ENCODE measurements around the gene OR56A1.

Gene OR56A1

DNA sequence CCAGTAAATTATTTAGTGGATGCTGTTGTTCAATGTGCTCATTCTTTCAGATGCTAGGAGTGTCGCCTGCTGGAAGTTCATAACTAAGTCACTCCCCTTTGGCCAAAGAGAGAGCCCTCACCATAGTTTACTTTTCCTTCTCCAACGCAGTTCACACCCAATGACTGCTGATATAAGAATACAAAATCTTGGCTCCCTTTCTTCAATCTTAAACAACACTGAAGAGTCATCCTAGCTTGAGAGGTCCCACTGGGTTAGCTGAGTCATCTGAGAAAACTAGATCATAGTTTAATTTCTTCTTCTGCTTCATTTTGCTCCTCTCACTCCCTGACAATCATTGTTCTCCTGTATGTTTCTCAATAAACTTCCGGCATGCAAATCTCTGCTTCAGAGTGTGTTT is 38.4 kb downstream of the OR56A1 start:
- no peak for TF ChIP-seq CTCF (IDR thresholded peaks at IDR 0.05; ENCODE audit: borderline replicate concordance, insufficient read depth, low read depth, low read length)

GRCh38 chr11:5989203-5989602 is 41.4 kb downstream of the OR56A1 start:
- H3K4me3 ChIP-seq (ENCODE audit: low read depth, low read length) = no peak overlapping the region
- no peak for TF ChIP-seq CTCF (IDR thresholded peaks at IDR 0.05; ENCODE audit: borderline replicate concordance, insufficient read depth, low read depth, low read length)

More for the DNA sequence above, 38.4 kb downstream of the OR56A1 start:
- H3K4me3 ChIP-seq (ENCODE audit: low read depth, low read length) = no peak overlapping the region

DNA sequence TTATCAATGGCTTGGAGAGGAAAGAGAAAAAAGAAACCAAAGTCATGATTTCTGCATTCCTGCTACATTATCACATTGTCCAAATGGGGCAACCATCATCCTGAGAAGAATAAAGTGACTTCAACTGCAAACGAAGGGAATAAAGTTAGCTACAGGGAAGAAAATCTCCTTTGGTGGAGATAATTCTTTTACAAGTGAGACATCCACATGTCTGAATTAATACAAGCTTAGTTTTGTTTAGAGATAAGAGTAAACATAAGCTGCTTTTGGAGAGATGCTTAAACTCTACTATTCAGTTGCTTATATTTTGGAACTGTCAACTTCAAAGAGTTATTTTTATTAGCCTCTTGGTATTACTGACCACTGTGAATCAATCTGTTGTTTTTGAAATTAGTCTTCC is 43.7 kb downstream of the OR56A1 start, which contains the start of gene OR52L1:
Gene OR52L1, minus strand, starts transcription at position 101 of the 400 bp plus-strand sequence. Its CDS starts 55 bp downstream, at position 46.
- TF ChIP-seq CTCF (IDR thresholded peaks at IDR 0.05; ENCODE audit: borderline replicate concordance, insufficient read depth, low read depth, low read length) = no peak
- H3K4me3 ChIP-seq (ENCODE audit: low read depth, low read length) = no peak within 1 kb of the TSS

DNA sequence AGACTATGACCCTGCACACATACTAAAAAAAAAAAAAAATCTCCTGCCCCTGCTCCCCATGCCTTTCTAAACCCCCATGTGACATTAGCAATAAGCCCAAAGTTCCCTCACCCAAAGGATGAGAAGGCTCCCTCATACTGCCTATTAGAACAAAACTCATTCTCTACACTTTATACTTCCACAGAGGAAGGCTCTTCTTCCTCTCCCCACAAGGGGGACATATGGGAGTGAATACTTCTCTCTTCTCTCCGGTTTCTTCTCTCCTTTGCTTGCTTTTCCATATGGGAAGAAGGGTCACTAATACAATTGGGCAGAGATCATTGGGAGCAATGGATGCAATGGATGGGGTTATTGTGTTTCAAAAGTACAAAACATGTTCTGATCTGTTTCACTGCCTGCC is 47.1 kb downstream of the OR56A1 start:
- no peak for TF ChIP-seq CTCF (IDR thresholded peaks at IDR 0.05; ENCODE audit: borderline replicate concordance, insufficient read depth, low read depth, low read length)
- no peak overlapping the region for H3K4me3 ChIP-seq (ENCODE audit: low read depth, low read length)

DNA sequence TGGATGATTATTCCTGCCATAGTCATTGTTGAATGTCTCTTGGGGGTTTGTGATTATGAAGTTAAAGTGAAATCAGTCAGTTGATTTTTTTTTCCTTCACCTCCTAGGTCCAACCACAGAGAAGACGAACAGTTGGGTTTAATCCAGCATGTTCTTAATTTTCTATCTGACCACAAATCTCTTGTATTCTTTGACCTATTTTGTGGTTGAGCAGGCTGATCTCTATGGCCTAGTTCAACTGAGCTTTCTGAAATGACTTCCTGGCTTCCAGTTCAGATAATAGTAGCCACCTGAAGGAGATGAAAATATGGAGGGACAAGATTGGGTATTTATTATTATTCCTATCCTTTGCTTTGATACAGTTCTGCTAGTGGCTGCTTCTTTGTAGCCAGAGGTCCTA is 57.0 kb downstream of the OR56A1 start:
- TF ChIP-seq CTCF (IDR thresholded peaks at IDR 0.05; ENCODE audit: borderline replicate concordance, insufficient read depth, low read depth, low read length) = no peak
- no peak overlapping the region for H3K4me3 ChIP-seq (ENCODE audit: low read depth, low read length)
